DMS 273 (cell line): Measurements from ENCODE around the gene PRKCA.
A peak's percentile ranks its signal among the peaks of the same experiment; 100 is the strongest.
"Not testable (repeated sequence)": the region's sequence is repeated elsewhere in the genome, so short reads cannot be mapped to it uniquely, and the experiment has no call there.

ENCODE experiments used
- DNase-seq: peaks from one replicate; lab custom pipeline; 2025; ENCODE audit not compliant: unreplicated experiment; lab: John Stamatoyannopoulos, UW

Gene PRKCA

GRCh38 chr17:66378296-66378695 is 75.9 kb downstream of the PRKCA start:
- DNase-seq: no peak

GRCh38 chr17:66379544-66379943 is 77.1 kb downstream of the PRKCA start:
- no peak for DNase-seq

GRCh38 chr17:66379996-66380395 is 77.6 kb downstream of the PRKCA start:
- DNase-seq: no peak

- DNase-seq: no peak
Measured at GRCh38 chr17:66381701-66382362, 79.4 kb downstream of the PRKCA start.

GRCh38 chr17:66383333-66383732 is 80.9 kb downstream of the PRKCA start:
- no peak for DNase-seq

- no peak for DNase-seq
Measured at GRCh38 chr17:66386498-66387351, 84.3 kb downstream of the PRKCA start.

- DNase-seq: no peak
Measured at GRCh38 chr17:66387392-66387981, 85.1 kb downstream of the PRKCA start.

GRCh38 chr17:66392783-66393437 is 90.5 kb downstream of the PRKCA start:
- no peak for DNase-seq

- DNase-seq: no peak
Measured at GRCh38 chr17:66395961-66396360, 93.5 kb downstream of the PRKCA start.

- DNase-seq: no peak
Measured at GRCh38 chr17:66397486-66397885, 95.1 kb downstream of the PRKCA start.

- DNase-seq: no peak
Measured at GRCh38 chr17:66398059-66398458, 95.6 kb downstream of the PRKCA start.

GRCh38 chr17:66398617-66399016 is 96.2 kb downstream of the PRKCA start:
- DNase-seq: no peak

- DNase-seq: no peak
Measured at GRCh38 chr17:66399441-66399840, 97.0 kb downstream of the PRKCA start.

GRCh38 chr17:66400041-66400688 is 97.8 kb downstream of the PRKCA start:
- DNase-seq: not testable (repeated sequence)

- no peak for DNase-seq
Measured at GRCh38 chr17:66400698-66401097, 98.3 kb downstream of the PRKCA start.

GRCh38 chr17:66401364-66401763 is 99.0 kb downstream of the PRKCA start:
- no peak for DNase-seq

GRCh38 chr17:66403846-66404556 is 101.6 kb downstream of the PRKCA start:
- peak; percentile 20 for DNase-seq

- peak; percentile 79 for DNase-seq
Measured at GRCh38 chr17:66405836-66406677, 103.6 kb downstream of the PRKCA start.
